Measurements from ENCODE around the gene PCMTD2.
"Not testable (repeated sequence)": the region's sequence is repeated elsewhere in the genome, so short reads cannot be mapped to it uniquely, and the experiment has no call there.

Gene PCMTD2

GRCh38 chr20:64224351-64225170, 31.0 kb upstream of the PCMTD2 start:
- peak in 1 of 2 donors; percentile 5 for DNase-seq (ENCODE audit: low read depth in 2 of 2)

- no peak for DNase-seq (ENCODE audit: low read depth in 2 of 2)
These were observed 30.4 kb upstream of the PCMTD2 start for GRCh38 chr20:64225171-64225595.

- no peak for DNase-seq (ENCODE audit: low read depth in 2 of 2)
These were observed 29.5 kb upstream of the PCMTD2 start for GRCh38 chr20:64225828-64226598.

GRCh38 chr20:64226686-64227580, 28.6 kb upstream of the PCMTD2 start:
- DNase-seq (ENCODE audit: low read depth in 2 of 2), result no peak

GRCh38 chr20:64228086-64228653, 27.4 kb upstream of the PCMTD2 start:
- DNase-seq (ENCODE audit: low read depth in 2 of 2), result no peak

DNA sequence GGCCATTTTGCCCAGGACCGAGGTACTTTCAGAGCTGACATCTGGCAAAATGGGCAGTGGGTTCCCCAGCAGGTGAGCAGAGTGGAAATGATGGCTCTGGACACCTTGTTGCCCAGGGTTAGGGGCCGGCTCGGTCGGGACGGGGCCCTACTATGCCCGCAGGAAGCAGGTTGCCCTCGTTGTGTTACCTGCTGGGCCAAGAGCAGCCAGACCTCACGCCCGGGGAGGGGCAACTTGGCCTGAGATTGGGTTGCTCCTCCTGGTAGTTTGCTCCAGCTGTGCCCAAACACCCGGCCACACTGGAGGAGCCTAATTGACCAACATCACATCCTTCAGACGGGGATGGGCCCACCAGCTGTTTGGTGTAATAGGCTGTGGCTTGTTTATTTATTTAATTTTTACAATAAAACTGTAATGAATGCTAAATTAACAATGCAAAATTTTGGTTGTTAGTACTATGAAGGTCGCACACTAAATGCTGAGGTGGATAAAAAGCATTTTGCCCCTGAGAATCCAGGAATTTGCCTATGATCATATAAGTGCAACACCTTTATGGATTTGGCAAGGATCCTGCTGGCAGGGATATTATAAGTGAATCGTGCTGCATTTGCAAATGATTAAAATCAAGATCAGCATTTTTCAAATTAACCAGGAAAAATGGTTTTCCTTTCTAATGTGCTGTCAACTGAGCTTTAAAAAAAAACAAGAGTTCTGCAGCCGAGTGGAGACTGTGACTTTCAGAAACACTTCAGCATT, 26.6 kb upstream of the PCMTD2 start:
- no peak for DNase-seq (ENCODE audit: low read depth in 2 of 2)

DNA sequence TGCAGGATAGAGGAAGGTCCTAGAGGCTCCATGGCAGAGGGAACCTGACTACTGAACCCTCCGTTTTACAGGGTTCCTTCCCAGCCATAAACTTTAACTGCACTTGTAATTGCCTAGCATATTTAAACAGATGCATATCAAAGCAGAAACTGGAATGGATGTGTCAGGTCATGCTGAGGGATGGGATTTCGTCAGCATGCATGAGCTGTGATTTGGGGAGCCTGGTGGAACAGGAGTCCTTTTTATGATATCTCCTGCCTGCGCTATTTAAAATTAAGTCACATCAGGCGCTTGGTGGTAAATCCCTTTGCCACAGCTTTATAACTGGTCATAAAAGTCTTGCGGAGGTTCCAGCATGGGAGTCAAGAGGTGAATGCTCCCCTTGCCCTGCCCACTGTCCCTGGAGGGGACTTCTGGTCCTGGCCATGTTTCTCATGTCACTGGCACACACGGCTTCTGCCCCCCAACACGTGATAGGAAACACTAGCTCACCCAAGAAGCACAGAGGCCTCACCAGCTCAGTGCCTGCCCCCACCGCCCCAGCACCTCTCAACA, 26.0 kb upstream of the PCMTD2 start:
- DNase-seq (ENCODE audit: low read depth in 2 of 2), result no peak

- no peak for DNase-seq (ENCODE audit: low read depth in 2 of 2)
These were observed 24.9 kb upstream of the PCMTD2 start for GRCh38 chr20:64230461-64231145.

GRCh38 chr20:64231621-64232550, 23.7 kb upstream of the PCMTD2 start:
- DNase-seq (ENCODE audit: low read depth in 2 of 2), result no peak

GRCh38 chr20:64232794-64233193, 22.8 kb upstream of the PCMTD2 start:
- no peak for DNase-seq (ENCODE audit: low read depth in 2 of 2)

DNA sequence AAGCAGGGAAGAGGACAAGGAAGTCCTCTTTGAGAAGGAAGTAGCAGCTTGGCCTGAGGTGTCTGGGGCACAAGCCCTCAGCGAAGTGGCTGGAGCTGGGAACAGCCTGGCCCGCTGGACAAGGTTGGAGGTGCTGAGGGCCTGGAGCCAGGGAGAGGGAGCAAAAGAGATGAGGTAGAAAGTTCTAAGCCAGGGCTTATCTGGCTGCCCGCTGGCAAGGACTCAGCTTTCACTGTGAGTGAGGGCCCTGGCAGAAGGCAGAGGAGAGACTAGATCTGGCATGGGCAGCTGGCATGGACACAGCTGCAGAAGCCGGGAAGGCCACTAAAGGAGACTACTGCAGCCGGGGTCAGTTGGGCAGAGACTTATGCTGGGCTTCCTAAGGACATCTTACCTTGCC, 21.8 kb upstream of the PCMTD2 start:
- no peak for DNase-seq (ENCODE audit: low read depth in 2 of 2)

DNA sequence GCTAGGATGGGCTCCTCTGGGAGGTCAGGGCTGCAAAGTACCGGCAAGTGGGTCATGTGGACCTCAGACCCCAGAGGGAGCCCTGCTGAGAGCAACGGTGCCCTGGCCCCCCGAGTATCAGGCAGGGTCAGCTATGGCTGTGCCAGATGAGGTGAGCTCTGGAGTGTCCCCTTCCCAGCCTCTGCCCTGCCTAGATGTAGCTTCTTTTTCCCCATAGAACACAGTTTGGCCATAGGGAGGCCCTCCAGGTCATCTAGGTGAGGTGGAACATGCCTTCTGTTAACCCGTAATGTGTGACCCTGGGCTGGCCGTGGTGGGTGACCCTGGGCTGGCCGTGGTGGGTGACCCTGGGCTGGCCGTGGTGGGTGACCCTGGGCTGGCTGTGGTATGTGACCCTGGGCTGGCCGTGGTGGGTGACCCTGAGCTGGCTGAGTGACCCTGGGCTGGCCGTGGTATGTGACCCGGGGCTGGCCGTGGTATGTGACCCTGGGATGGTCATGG, 21.2 kb upstream of the PCMTD2 start:
- no peak for DNase-seq (ENCODE audit: low read depth in 2 of 2)

GRCh38 chr20:64234921-64235565, 20.5 kb upstream of the PCMTD2 start:
- not testable (repeated sequence) for DNase-seq (ENCODE audit: low read depth in 2 of 2)

DNA sequence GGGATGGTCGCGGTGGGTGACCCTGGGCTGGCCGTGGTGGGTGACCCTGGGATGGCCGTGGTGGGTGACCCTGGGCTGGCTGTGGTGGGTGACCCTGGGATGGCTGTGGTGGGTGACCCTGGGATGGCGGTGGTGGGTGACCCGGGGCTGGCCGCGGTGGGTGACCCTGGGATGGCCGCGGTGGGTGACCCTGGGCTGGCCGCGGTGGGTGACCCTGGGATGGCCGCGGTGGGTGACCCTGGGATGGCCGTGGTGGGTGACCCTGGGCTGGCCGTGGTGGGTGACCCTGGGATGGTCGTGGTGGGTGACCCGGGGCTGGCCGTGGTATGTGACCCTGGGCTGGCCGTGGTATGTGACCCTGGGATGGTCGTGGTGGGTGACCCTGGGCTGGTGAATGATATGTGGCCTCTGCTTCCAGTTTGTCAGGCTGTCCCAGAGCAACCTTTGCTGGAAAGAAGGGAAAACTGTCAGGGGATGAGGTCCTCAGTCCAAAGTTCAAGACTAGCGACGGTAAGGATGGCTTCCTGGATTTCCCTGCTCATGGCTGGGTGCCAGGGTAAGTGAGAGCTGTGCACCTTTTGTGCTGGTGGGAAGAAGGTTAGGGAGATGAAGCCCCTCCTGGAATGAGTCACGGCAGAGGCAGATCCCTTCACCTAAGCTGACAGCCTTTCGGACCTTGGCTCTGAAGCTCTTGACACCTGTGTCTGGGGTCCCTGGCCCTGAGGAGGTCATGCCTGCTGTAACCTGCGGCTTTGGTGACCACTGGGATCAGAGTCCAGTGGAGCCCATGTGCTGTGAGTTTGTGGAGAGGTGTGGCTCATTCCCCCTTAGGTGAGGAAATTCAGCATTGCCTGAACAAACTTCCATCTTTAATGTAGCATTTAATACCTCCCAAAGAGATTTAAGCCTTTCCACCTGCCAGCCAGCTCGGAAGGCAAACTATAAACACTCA, 19.1 kb upstream of the PCMTD2 start:
- no peak for DNase-seq (ENCODE audit: low read depth in 2 of 2)

- no peak for DNase-seq (ENCODE audit: low read depth in 2 of 2)
These were observed 18.2 kb upstream of the PCMTD2 start for GRCh38 chr20:64237316-64237715.

- no peak for DNase-seq (ENCODE audit: low read depth in 2 of 2)
These were observed 17.3 kb upstream of the PCMTD2 start for GRCh38 chr20:64238115-64238825.
